Fibroblast of skin of left quadriceps (primary cell): ENCODE data around the gene VPS37B.
"Not testable (repeated sequence)": the region's sequence is repeated elsewhere in the genome, so short reads cannot be mapped to it uniquely, and the experiment has no call there.

Source experiments
- DNase-seq, 2 experiments: peaks; one replicate each; pipeline ENCODE4 v3.0.0-alpha.2; 2013; ENCODE audit warnings: low read depth in 2 of 2

The VPS37B gene

GRCh38 chr12:122908915-122909314, 13.0 kb upstream of the VPS37B start:
- no peak for DNase-seq

- DNase-seq, result not testable (repeated sequence)
Observed at GRCh38 chr12:122905258-122905657, 9.3 kb upstream of the VPS37B start.

DNA sequence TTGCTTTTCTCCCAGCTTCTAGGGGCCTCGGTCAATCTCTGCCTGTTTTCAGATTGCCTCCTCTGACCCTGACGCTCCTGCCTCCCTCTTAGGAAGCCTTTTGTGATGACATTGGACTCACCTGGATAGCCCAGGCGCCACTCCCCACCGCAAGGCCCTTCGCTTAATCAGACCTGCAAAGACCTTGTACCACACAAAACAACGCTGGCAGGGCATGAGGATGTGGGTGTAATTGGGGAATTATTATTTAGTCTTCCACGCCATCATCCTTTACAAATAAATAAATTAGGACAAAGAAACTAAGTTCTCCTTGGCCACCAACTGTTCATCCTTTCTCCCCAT, 7.7 kb upstream of the VPS37B start:
- DNase-seq, result no peak

GRCh38 chr12:122902854-122903692, 7.1 kb upstream of the VPS37B start:
- DNase-seq, result no peak

DNA sequence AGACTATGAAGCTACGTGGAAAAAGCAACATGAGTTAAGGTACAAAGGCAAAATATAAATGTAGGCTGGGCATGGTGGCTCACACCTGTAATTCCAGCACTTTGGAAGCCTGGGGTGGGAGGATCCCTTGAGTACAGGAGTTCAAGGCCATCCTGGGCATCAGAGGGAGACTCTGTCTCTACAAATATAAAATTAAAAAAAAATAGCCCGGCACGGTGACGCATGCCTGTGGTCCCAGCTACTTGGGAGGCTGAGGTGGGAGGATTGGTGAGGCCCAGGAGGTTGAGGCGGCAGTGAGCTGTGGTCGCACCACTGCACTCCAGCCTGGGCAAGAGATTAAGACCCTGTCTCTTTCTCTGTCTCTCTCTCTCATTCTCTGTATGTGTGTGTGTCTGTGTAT, 4.0 kb upstream of the VPS37B start:
- DNase-seq, result no peak

DNA sequence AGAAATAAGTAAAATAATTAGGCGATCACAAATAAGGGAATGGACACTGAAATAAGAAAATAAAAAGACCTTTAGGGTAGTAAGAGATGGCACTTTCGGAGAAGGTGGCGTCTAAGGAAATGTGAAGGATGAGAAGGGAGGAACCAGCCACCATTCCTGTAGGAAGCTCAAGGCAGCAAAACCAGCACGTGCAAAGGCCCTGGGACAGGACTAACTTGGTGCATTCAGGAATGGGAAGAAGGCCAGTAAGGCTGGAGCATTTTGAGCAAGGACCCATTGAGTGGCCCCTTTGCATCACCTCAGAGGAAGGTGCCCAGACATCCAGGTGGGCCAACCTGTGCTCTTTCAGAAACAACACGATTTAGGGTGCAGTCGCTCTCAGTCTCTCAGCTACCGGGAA, 738 bp upstream of the VPS37B start:
- DNase-seq, result no peak

DNA sequence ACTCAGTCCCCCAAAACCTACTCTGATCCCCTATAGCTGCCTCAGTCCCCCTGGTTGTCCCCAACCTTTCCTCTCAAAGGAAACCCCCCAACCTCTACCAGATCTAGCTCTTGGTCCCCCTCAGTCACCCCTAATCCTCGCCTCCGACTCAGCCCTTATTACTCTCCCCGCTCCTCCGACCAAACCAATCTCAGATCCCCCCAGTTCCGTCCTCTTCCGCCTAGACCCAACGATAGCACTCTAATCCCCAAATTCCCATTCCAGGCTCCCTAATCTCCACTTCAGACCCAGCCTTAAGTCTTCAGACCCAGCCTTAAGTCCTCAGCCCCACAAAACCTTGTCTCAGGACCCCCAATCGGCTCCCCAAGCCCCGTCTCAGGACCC, 612 bp downstream of the VPS37B start:
- DNase-seq, result no peak

- no peak for DNase-seq
Observed at GRCh38 chr12:122894193-122895121, 1.5 kb downstream of the VPS37B start.

- no peak for DNase-seq
Observed at GRCh38 chr12:122893208-122894153, 2.4 kb downstream of the VPS37B start.

GRCh38 chr12:122892724-122893123, 3.2 kb downstream of the VPS37B start:
- DNase-seq, result not testable (repeated sequence)

DNA sequence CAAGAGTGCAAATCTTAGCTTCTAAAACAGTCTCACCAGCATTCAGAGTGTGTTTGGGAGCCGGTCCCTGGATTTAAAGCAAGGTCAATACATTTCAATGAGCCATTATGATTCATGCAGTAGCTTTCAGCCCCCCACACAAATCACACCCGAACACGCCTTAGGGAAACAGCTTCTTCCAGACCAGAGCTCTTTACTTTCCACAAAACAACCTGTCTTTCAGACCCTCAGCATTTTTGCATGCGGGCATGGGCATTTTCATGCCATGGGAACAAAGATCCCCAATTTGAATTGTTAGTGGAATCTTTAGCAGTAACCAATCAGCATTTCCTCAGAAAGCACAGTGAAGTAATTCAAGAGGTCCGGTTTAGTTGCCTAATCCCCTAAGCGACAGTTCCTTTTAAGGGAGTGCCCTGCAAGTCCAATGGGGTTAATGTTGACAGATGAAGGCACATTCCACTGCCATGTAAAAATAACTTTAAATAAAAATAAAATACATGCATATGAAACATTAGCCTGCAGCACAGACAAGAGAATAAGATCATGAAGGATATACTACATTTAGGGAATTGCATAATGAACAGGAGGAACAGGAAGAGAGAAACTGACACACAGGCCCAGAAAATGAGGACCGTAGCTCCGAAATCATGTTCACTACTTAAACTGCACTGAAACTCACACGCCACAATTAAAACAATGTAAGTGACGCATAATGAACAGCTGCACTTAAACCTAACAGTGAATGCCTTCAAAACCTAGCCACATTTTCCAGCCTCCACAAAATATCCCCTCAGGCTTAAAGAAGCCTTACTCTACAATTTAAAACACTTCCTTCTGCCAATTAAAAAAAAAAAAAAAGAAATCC, 4.0 kb downstream of the VPS37B start:
- no peak for DNase-seq

DNA sequence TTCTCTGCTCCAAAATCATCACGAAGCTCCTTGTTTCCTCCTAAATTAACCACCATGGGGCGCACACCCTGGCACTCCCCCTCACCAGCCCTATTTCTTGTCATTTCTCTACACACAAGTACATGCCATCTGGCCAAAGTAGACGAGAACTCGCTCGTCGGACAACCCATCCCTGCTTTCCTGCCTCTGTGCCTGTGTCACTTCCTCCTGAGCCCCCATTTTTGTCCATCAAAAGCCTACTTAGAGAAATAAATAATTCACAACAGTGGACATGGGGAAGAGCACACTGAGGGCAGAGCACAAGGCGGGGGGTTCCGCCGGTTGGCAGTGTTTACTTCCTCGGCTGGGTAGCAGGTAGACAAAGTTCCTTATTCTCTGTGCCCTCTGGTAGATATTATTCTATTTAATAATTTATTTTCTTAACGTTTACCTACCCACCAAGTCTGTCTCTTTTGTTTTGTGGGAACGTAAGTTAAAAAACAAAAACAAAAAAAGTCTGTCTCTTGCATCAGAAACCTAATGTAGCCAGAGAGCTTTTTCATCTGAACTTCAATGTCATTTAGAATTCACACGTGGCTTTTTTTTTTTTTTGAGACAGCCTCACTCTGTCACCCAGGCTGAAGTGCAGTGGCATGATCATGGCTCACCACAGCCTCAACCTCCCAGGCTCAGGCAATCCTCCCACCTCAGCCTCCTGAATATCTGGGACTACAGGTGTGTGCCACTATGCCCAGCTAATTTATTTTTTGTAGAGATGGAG, 6.0 kb downstream of the VPS37B start:
- no peak for DNase-seq

- no peak for DNase-seq
Observed at GRCh38 chr12:122888232-122888752, 7.6 kb downstream of the VPS37B start.

- DNase-seq, result no peak
Observed at GRCh38 chr12:122887819-122888212, 8.1 kb downstream of the VPS37B start.

GRCh38 chr12:122886851-122887818, 8.8 kb downstream of the VPS37B start:
- no peak for DNase-seq

DNA sequence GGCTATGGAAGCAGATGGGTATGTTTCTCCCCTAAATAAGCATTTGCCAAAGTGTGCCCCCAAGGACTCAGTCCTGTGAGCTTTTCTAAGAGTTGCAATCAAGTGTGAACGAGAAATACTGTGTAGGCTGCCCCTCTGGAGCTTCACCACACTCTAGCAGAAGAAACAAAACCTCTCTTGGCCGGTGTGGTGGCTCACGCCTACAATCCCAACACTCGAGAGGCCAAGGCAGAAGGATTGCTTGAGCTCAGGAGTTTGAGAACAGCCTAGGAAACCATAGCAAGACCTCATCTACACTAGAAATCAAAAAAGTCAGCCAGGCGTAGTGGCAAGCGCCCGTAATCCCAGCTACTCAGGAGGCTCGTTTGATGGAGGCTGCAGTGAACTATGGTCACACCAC, 9.8 kb downstream of the VPS37B start:
- no peak for DNase-seq

- DNase-seq, result no peak
Observed at GRCh38 chr12:122884860-122885259, 11.1 kb downstream of the VPS37B start.

GRCh38 chr12:122884091-122884826, 11.7 kb downstream of the VPS37B start:
- DNase-seq, result no peak
